Left ventricle myocardium inferior (tissue), 1 donor: Measurements from ENCODE around the gene CCDC124. TPM values are rescaled to one million over a fixed set of nuclear protein-coding genes. Genes with fewer than 3 reads are reported as not detected.

ENCODE experiments used
- DNase-seq: peaks from one replicate; pipeline ENCODE4 v3.0.0-alpha.2; 2020
- H3K27ac ChIP-seq: fragments of 200-600 bp; replicated peaks from 2 replicates; pipeline ENCODE4 v1.8.0; 2021
- H3K27me3 ChIP-seq: fragments of 200-600 bp; 2 replicates; pipeline ENCODE4 v1.8.0; 2021; ENCODE audit warnings: low read depth
- H3K36me3 ChIP-seq: fragments of 200-600 bp; 2 replicates; pipeline ENCODE4 v1.8.0; 2021
- H3K4me1 ChIP-seq: fragments of 200-600 bp; 2 replicates; pipeline ENCODE4 v1.8.0; 2021
- H3K4me3 ChIP-seq: fragments of 200-600 bp; 2 replicates; pipeline ENCODE4 v1.8.0; 2021; ENCODE audit warnings: mild to moderate bottlenecking, moderate library complexity
- H3K9me3 ChIP-seq: fragments of 200-600 bp; replicated peaks from 2 replicates; pipeline ENCODE4 v1.8.0; 2021
- intact Hi-C: fragments of 100-400 bp; cut with micrococcal nuclease; formaldehyde crosslinking; loops from one replicate; pipeline ENCODE4 v1.11.0; 2022
- total RNA-seq: library from RNA; stranded (reverse); fragmentation: NEBNext Ultra II Directional; extraction: Animal tissue kit (Norgen Biotek cat#: 25700); gene quantifications from one replicate; pipeline ENCODE4 v1.2.1, GENCODE V29; 2021
- TF ChIP-seq, protein P1 (sequence below): fragments of 200-600 bp; IDR thresholded peaks from 2 replicates; pipeline ENCODE4 v1.8.0; 2021; ENCODE audit warnings: antibody characterized with exemption, mild to moderate bottlenecking, borderline replicate concordance
- donor health status: DM: no; HTN: yes; CAD: no; lungs with severe emphysema.

CCDC124 gene
- total RNA-seq, 1 donor from 2014 or later = 87.4 TPM

DNA sequence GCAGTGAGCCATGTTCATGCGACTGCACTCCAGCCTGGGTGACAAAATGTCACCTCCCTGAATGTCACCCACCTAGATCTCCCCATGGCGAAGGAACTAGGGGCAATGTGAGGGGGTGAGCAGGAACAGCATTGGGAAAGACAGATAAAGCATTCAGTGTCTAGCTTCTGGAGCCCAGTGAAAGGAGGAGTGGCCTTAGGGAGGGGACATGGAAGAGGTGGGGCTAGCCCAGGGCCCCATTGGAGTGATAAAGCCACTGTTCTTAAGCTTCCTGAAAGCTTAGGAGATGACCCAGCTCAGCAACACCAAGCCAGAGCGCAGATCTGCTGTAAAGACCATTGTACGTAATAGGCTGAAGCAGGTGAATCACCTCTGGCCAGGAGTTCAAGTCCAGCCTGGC, 21.1 kb downstream of the CCDC124 start:
- H3K27ac ChIP-seq = no peak overlapping the region
- TF ChIP-seq, protein P1, sequence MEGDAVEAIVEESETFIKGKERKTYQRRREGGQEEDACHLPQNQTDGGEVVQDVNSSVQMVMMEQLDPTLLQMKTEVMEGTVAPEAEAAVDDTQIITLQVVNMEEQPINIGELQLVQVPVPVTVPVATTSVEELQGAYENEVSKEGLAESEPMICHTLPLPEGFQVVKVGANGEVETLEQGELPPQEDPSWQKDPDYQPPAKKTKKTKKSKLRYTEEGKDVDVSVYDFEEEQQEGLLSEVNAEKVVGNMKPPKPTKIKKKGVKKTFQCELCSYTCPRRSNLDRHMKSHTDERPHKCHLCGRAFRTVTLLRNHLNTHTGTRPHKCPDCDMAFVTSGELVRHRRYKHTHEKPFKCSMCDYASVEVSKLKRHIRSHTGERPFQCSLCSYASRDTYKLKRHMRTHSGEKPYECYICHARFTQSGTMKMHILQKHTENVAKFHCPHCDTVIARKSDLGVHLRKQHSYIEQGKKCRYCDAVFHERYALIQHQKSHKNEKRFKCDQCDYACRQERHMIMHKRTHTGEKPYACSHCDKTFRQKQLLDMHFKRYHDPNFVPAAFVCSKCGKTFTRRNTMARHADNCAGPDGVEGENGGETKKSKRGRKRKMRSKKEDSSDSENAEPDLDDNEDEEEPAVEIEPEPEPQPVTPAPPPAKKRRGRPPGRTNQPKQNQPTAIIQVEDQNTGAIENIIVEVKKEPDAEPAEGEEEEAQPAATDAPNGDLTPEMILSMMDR = no peak
- peaks cover 42% of the 10 kb centered on the region for H3K4me1 ChIP-seq
- intact Hi-C loops = no loop called here
- H3K4me3 ChIP-seq = no peak overlapping the region
- no peak for DNase-seq
- H3K27me3 ChIP-seq = peaks cover 97% of the 10 kb centered on the region
- no peaks in the 10 kb centered on the region for H3K36me3 ChIP-seq
- H3K9me3 ChIP-seq = no peaks in the 10 kb centered on the region

DNA sequence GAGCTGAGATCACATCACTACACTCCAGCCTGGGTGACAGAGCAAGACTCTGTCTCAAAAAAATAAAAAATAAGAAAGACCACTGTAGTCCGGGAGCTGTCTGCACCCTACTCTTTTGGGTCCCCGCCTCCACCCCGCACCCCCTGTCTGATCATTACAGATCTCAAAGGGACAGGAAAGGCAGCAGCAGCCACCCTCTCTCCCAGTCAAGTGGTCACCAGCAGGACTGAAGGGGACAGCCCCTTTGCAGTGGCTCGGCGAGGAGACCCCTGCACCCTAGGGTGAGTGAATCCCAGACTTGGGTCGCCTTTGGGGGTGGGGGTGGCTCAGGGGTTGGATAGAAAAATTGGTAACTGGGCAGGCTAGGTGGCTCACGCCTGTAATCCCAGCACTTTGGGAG, 21.6 kb downstream of the CCDC124 start:
- intact Hi-C loops = no loop called here
- Histone ChIP-seq H3K4me1 (peaks cover 37% of the 10 kb centered on the region), H3K9me3 (no peaks in the 10 kb centered on the region), H3K27me3 (peaks cover 97% of the 10 kb centered on the region), H3K36me3 (no peaks in the 10 kb centered on the region), H3K4me3 (no peak overlapping the region), H3K27ac (no peak overlapping the region)
- TF ChIP-seq, protein P1 = no peak
- DNase-seq = no peak

DNA sequence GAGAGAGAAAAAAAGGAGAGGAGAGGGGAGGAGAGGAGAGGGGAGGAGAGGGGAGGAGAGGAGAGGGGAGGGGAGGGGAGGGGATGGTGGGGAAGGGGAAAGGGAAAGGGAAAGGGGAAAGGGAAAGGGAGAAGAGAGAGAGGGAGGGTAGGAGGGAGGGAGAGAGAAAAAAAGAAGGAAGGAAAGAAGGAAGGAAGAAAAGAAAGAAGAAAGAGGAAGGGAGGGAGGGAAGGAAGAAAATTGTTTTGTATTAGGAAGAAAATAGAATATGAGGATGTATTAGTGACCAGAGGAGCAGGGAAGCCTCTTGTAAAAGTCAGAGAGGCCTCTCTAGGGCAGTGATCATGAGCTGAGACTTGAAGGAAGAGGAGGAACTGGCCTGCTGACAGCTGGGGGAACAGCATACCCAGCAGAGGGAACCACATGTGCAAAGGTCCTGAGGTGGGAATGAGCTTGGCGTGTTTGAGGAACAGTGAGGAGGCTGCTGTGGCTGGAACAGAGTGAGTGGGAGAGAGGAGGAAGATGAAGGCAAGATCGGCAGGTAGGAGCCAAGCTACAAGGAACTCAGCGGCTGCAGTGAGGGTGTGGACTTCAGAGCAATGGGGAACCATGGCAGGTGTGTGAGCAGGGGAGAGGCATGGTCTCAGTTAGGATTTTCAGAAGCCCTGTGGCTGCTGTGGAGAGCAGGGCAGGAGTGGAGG, 24.5 kb downstream of the CCDC124 start:
- DNase-seq = no peak
- Histone ChIP-seq H3K36me3 (no peaks in the 10 kb centered on the region), H3K27ac (no peak overlapping the region), H3K4me3 (no peak overlapping the region), H3K27me3 (peaks cover 97% of the 10 kb centered on the region), H3K4me1 (peaks cover 8% of the 10 kb centered on the region), H3K9me3 (no peaks in the 10 kb centered on the region)
- TF ChIP-seq, protein P1 = no peak
- intact Hi-C loops = no loop called here

DNA sequence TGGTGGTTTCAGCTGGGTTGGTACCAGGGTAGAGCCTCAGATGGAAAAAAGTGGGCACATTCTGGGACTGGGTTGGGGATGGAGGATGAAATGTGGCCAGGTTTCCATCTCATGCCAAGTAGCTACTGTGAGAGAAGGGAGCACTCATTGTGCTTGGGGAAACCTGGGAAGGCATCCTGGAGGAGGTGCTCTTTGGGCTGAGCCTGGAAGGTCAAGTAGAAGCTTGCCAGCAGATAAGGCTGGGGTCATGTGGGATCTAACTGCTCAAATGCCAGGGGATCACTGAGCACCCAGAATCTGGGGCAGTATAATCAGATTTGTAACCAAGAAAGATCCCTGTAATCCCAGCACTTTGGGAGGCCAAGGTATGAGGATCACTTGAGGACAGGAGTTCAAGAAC, 25.1 kb downstream of the CCDC124 start:
- Histone ChIP-seq H3K9me3 (no peaks in the 10 kb centered on the region), H3K36me3 (no peaks in the 10 kb centered on the region), H3K27ac (no peak overlapping the region), H3K27me3 (peaks cover 97% of the 10 kb centered on the region), H3K4me3 (no peak overlapping the region), H3K4me1 (peaks cover 2% of the 10 kb centered on the region)
- DNase-seq = no peak
- TF ChIP-seq, protein P1 = no peak
- intact Hi-C loops = no loop called here

DNA sequence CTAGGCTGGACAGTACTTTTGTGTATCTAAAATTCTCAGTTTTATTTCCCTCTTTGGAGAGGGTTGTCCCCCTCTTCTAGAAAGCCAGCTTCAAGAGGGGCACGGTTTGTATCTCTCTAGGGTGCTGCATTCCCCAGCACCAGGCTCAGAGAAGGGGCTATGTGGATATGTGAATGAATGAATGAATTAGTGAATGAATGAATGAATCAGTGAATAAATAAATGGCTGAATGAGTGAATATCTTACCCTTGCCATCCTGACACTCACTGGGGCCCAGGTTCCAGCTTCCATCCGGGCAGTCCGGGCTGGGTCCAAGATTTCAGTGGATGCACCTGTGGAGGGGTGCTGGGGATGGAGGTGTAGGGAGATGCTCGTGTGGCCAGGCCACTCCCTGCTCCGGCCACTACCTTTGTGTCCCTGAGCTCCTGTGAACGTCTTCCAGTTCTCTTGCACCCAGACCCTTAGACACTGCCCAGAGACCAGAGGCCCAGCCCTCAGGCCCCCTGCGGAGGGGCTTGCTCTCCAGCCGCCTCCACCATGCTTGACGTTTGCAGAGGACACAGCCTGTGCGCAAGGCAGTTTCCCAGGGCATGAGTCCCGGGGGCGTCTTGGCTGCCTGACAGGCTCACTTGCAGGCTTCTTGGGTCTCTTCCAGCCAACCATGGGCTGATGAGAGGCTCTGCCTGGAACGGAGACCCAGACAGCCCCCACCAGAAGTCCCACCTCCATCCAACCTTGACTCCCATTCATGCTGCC, 31.3 kb downstream of the CCDC124 start:
- intact Hi-C loops = no loop called here
- no peak overlapping the region for H3K27ac ChIP-seq
- H3K36me3 ChIP-seq = no peaks in the 10 kb centered on the region
- H3K9me3 ChIP-seq = no peaks in the 10 kb centered on the region
- peaks cover 7% of the 10 kb centered on the region for H3K4me1 ChIP-seq
- TF ChIP-seq, protein P1 = no peak
- no peak for DNase-seq
- no peak overlapping the region for H3K4me3 ChIP-seq
- H3K27me3 ChIP-seq = peaks cover 99% of the 10 kb centered on the region
